HL-60 (cell line): ENCODE measurements around the gene TLR2.

Source experiments
- CTCF ChIP-seq: IDR thresholded peaks from one replicate; pipeline ENCODE4 v1.5.1; 2011; ENCODE audit warnings: low read length, control low read depth, inconsistent platforms; ENCODE audit not compliant: insufficient read depth
- GABPA ChIP-seq: IDR thresholded peaks from 2 replicates; pipeline ENCODE4 v1.6.1; 2012; ENCODE audit warnings: low read depth
- POLR2AphosphoS5 ChIP-seq: IDR thresholded peaks from 2 replicates; pipeline ENCODE4 v1.6.1; 2012; ENCODE audit warnings: low read depth
- REST ChIP-seq: IDR thresholded peaks from 2 replicates; pipeline ENCODE4 v1.6.1; 2012; ENCODE audit warnings: low read depth; ENCODE audit not compliant: insufficient replicate concordance
- SPI1 ChIP-seq: IDR thresholded peaks from 2 replicates; pipeline ENCODE4 v1.6.1; 2012; ENCODE audit warnings: low read depth, mild to moderate bottlenecking, borderline replicate concordance

GRCh38 chr4:153735906-153736461, 51.9 kb downstream of the TLR2 start:
- TF ChIP-seq REST (no peak), CTCF (no peak), GABPA (no peak), POLR2AphosphoS5 (no peak), SPI1 (no peak)
